Heart right ventricle (tissue), 16 donors: ENCODE data around the gene ZNF668. TPM values are rescaled to one million over a fixed set of nuclear protein-coding genes. Genes with fewer than 3 reads are reported as not detected.

Experiments used
- ATAC-seq, 8 donors: fragments of 200-7000 bp; cut with Tn5 transposase; one replicate each; pipeline ENCODE4 v1.9.1; 2020; ENCODE audit warnings: mild to moderate bottlenecking in 8 of 8, moderate library complexity in 8 of 8, moderate number of reproducible peaks in 1 of 8
- DNase-seq, 2 donors: peaks; one replicate each; pipeline ENCODE4 v3.0.0-alpha.2; 2020
- H3K27ac ChIP-seq, 10 donors: fragments of 200-600 bp; sonication (generic) in 2 of 10; one replicate each; pipeline versions ENCODE4 v1.5.0 to v1.8.0; 2020 to 2022; ENCODE audit warnings: mild to moderate bottlenecking in 3 of 10
- H3K27me3 ChIP-seq, 7 donors: fragments of 200-600 bp; one replicate each; pipeline ENCODE4 v1.8.0; 2021 to 2022; ENCODE audit warnings: mild to moderate bottlenecking in 2 of 7
- H3K36me3 ChIP-seq, 9 donors: fragments of 200-600 bp; sonication (generic) in 1 of 9; one replicate each; pipeline versions ENCODE4 v1.5.0 to v1.8.0; 2020 to 2022; ENCODE audit warnings: mild to moderate bottlenecking in 2 of 9
- H3K4me1 ChIP-seq, 9 donors: fragments of 200-600 bp; sonication (generic) in 1 of 9; one replicate each; pipeline versions ENCODE4 v1.5.0 to v1.8.0; 2020 to 2022; ENCODE audit warnings: mild to moderate bottlenecking in 4 of 9
- H3K4me3 ChIP-seq, 10 donors: fragments of 200-600 bp; sonication (generic) in 2 of 10; one replicate each; pipeline versions ENCODE4 v1.5.0 to v1.8.0; 2020 to 2022; ENCODE audit warnings: mild to moderate bottlenecking in 7 of 10, moderate library complexity in 2 of 10
- H3K9me3 ChIP-seq, 11 donors: fragments of 200-600 bp in 10 of 11; sonication (generic) in 2 of 11; one replicate each; pipeline versions ENCODE4 v1.5.0 to v1.8.0; 2013 to 2022; ENCODE audit warnings: mild to moderate bottlenecking in 2 of 11, control low read depth in 1 of 11, moderate library complexity in 1 of 11
- WGBS, 2 donors: extraction: QIAGEN DNeasy Blood & Tissue Kit; methylation state at CpG; one replicate each; pipeline ENCODE4 v1.1.7; 2013; ENCODE audit warnings: inconsistent platforms in 1 of 2; 5-methylcytosine and 5-hydroxymethylcytosine counted together
- intact Hi-C, 10 donors: fragments of 100-400 bp; cut with DNase I; formaldehyde crosslinking; loops; one replicate each; pipeline versions ENCODE4 v1.11.1 to v1.14.2; 2022
- polyA plus RNA-seq, 2 donors: library from polyadenylated mRNA; stranded (reverse); fragments of 200-250 nt; gene quantifications; one replicate each; pipeline ENCODE4 v1.2.3, GENCODE V29; 2013
- total RNA-seq, 10 donors: library from RNA; stranded (reverse); fragmentation: NEBNext Ultra II Directional in 3 of 10; extraction: Animal tissue kit (Norgen Biotek cat#: 25700) in 3 of 10; gene quantifications; one replicate each; pipeline versions ENCODE4 v1.2.1 to v1.2.4, GENCODE V29; 2021 to 2023
- TF ChIP-seq, protein P1 (sequence below), 9 donors: fragments of 200-600 bp; sonication (generic) in 2 of 9; IDR thresholded peaks; one replicate each; pipeline versions ENCODE4 v1.5.0 to v1.8.0; 2021 to 2022; ENCODE audit warnings: antibody characterized with exemption in 9 of 9, mild to moderate bottlenecking in 5 of 9, moderate library complexity in 1 of 9
- donor health status: Arrhythmogenic right ventricular cardiomyopathy.
- donor health status: ischemic (EF 13 %, LVEDD 7.1; RV severe dilation, severe dysfunction).
- donor health status: healthy with polysubstance abuse.
- donor health status: DM: no; HTN: yes; CAD: no.
- donor health status: DM: no; HTN: no; CAD: no.
- donor health status: ischemic (EF 25% LVEDD 6.9; RV normal size, moderate dysfunction).
- donor health status: ischemic (EF 25% LVEDD 5.7; RV mildly dilated, moderate dysfunction).
- donor health status: healthy.
- donor health status: DM: yes; HTN: yes; CAD: no.
- donor health status: Ischemic cardiomyopathy.
- donor health status: ischemic (EF 35%, LVEDD 5.7; RV mildly dilated, moderate dysfunction).
- donor health status: nonischemic (EF 11% LVEDD 7.7; RV severe dilation, severe dysfunction).
- donor health status: DM: yes; HTN: yes; CAD: no.
- donor health status: PGD.
- donor health status: ischemic (EF 29% LVEDD 5.4; RV normal size, mild dysfunction).
- donor health status: nonischemic (EF 23%, LVEDD 6.1; RV moderate dilation, normal function).

ZNF668 gene
- total and polyA plus RNA-seq, 12 donors, result 3.6 to 8.2 (median 4.9) TPM

DNA sequence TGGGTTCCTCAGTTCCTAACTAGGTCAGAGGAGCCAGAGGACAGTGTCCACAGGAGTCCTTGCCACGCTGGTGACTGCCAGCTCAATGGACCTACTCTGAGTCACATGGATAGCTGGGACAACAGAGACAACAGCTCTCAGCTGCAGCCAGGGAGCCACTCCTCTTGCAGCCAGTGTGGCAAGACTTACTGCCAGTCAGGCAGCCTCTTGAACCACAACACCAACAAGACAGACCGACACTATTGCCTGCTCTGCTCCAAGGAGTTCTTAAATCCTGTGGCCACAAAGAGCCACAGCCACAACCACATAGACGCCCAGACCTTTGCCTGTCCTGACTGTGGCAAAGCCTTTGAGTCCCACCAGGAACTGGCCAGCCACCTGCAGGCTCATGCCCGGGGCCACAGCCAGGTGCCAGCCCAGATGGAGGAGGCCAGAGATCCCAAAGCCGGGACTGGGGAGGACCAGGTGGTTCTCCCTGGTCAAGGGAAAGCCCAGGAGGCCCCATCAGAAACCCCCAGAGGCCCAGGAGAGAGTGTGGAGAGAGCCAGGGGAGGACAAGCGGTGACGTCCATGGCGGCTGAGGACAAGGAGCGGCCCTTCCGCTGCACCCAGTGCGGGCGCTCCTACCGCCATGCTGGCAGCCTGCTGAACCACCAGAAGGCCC, 6.8 kb upstream of the ZNF668 start:
- no peak for ATAC-seq
- H3K36me3 ChIP-seq, result peaks cover 0 to 100% (median 55%) of the 10 kb centered on the region in 9 donors
- no peaks in the 10 kb centered on the region for H3K27me3 ChIP-seq
- H3K27ac ChIP-seq, result no peak overlapping the region
- H3K4me1 ChIP-seq, result peaks cover 0 to 16% (median 6%) of the 10 kb centered on the region in 9 donors
- 92 to 96% methylated on average over 13 of the region's 13 CpGs for WGBS, 2 donors
- TF ChIP-seq, protein P1, sequence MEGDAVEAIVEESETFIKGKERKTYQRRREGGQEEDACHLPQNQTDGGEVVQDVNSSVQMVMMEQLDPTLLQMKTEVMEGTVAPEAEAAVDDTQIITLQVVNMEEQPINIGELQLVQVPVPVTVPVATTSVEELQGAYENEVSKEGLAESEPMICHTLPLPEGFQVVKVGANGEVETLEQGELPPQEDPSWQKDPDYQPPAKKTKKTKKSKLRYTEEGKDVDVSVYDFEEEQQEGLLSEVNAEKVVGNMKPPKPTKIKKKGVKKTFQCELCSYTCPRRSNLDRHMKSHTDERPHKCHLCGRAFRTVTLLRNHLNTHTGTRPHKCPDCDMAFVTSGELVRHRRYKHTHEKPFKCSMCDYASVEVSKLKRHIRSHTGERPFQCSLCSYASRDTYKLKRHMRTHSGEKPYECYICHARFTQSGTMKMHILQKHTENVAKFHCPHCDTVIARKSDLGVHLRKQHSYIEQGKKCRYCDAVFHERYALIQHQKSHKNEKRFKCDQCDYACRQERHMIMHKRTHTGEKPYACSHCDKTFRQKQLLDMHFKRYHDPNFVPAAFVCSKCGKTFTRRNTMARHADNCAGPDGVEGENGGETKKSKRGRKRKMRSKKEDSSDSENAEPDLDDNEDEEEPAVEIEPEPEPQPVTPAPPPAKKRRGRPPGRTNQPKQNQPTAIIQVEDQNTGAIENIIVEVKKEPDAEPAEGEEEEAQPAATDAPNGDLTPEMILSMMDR (IDR thresholded peaks at IDR 0.05), result no peak
- H3K9me3 ChIP-seq, result no peaks in the 10 kb centered on the region
- no peak for DNase-seq
- intact Hi-C loops, result loop anchor here in 1 of 10 donors (10.0 kb wide), 1 partner anchor 96 kb away; the partner anchor contains the start of gene HSD3B7
- H3K4me3 ChIP-seq, result no peak overlapping the region

DNA sequence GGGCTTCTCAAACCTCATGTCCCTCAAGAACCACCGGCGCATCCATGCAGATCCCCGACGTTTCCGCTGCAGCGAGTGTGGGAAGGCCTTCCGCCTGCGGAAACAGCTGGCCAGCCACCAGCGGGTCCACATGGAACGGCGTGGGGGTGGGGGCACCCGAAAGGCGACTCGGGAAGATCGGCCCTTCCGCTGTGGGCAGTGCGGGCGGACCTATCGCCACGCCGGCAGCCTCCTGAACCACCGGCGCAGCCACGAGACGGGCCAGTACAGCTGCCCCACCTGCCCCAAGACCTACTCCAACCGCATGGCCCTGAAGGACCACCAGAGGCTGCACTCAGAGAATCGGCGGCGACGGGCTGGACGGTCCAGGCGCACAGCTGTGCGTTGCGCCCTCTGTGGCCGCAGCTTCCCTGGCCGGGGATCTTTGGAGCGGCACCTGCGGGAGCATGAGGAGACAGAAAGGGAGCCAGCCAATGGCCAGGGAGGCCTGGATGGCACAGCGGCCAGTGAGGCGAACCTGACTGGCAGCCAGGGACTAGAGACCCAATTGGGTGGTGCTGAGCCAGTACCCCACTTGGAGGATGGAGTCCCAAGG, 6.1 kb upstream of the ZNF668 start:
- no peaks in the 10 kb centered on the region for H3K9me3 ChIP-seq
- H3K4me3 ChIP-seq, result no peak overlapping the region
- intact Hi-C loops, result loop anchor here in 1 of 10 donors (10.0 kb wide), 1 partner anchor 95 kb away; the partner anchor contains the start of gene HSD3B7
- TF ChIP-seq, protein P1 (IDR thresholded peaks at IDR 0.05), result no peak
- DNase-seq, result no peak
- no peaks in the 10 kb centered on the region for H3K27me3 ChIP-seq
- peaks cover 0 to 93% (median 55%) of the 10 kb centered on the region in 9 donors for H3K36me3 ChIP-seq
- H3K4me1 ChIP-seq, result peaks cover 0 to 22% (median 13%) of the 10 kb centered on the region in 9 donors
- WGBS, 2 donors, result 95 to 96% methylated on average over 40 of the region's 40 CpGs
- H3K27ac ChIP-seq, result no peak overlapping the region
- no peak for ATAC-seq

DNA sequence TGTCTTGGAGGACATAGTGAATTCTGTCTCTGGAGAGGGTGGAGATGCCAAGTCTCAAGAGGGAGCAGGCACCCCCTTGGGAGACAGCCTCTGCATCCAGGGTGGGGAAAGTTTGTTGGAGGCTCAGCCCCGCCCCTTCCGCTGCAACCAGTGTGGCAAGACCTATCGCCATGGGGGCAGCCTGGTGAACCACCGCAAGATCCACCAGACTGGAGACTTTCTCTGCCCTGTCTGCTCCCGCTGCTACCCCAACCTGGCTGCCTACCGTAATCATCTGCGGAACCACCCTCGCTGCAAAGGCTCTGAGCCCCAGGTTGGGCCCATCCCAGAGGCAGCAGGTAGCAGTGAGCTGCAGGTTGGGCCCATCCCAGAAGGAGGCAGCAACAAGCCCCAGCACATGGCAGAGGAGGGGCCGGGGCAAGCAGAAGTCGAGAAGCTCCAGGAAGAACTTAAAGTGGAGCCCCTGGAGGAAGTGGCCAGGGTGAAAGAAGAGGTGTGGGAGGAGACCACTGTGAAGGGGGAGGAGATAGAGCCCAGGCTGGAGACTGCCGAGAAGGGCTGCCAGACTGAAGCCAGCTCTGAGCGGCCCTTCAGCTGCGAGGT, 5.4 kb upstream of the ZNF668 start:
- ATAC-seq, result no peak
- H3K4me1 ChIP-seq, result peaks cover 0 to 28% (median 20%) of the 10 kb centered on the region in 9 donors
- H3K36me3 ChIP-seq, result peaks cover 0 to 86% (median 53%) of the 10 kb centered on the region in 9 donors
- DNase-seq, result no peak
- TF ChIP-seq, protein P1 (IDR thresholded peaks at IDR 0.05), result no peak
- 86 to 87% methylated on average over 13 of the region's 13 CpGs for whole genome bisulfite sequencing, 2 donors
- H3K27me3 ChIP-seq, result no peaks in the 10 kb centered on the region
- H3K9me3 ChIP-seq, result no peaks in the 10 kb centered on the region
- H3K4me3 ChIP-seq, result no peak overlapping the region
- H3K27ac ChIP-seq, result no peak overlapping the region
- intact Hi-C loops, result loop anchor here in 1 of 10 donors (10.0 kb wide), 2 partner anchors 95 to 105 kb away; partner anchors contain the start of genes FUS and HSD3B7

DNA sequence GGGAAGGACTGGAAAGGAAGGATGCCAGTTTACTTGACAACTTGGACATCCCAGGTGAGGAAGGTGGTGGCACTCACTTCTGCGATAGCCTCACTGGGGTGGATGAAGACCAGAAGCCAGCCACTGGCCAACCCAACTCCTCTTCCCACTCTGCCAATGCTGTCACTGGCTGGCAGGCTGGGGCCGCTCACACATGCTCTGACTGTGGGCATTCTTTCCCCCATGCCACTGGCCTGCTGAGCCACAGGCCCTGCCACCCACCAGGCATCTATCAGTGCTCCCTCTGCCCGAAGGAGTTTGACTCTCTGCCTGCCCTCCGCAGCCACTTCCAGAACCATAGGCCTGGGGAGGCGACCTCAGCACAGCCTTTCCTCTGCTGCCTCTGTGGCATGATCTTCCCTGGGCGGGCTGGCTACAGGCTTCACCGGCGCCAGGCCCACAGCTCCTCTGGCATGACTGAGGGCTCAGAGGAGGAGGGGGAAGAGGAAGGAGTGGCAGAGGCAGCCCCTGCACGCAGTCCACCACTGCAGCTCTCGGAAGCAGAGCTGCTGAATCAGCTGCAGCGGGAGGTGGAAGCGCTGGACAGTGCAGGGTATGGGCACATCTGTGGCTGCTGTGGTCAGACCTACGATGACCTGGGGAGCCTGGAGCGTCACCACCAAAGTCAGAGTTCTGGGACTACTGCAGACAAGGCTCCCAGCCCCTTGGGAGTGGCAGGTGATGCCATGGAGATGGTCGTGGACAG, 4.7 kb upstream of the ZNF668 start:
- TF ChIP-seq, protein P1 (IDR thresholded peaks at IDR 0.05), result no peak
- Histone ChIP-seq H3K36me3 (peaks cover 0 to 79% (median 47%) of the 10 kb centered on the region in 9 donors), H3K4me1 (peaks cover 0 to 28% (median 20%) of the 10 kb centered on the region in 9 donors), H3K4me3 (no peak overlapping the region), H3K27me3 (no peaks in the 10 kb centered on the region), H3K9me3 (no peaks in the 10 kb centered on the region), H3K27ac (no peak overlapping the region)
- DNase-seq (no peak), ATAC-seq (no peak)
- intact Hi-C loops, result loop anchor here in 1 of 10 donors (10.0 kb wide), 2 partner anchors 94 to 106 kb away; partner anchors contain the start of genes FUS and HSD3B7
- WGBS, 2 donors, result 91 to 94% methylated on average over 15 of the region's 15 CpGs
